Omental fat pad (tissue), 4 donors: ENCODE results near the gene ARHGAP26. TPM values are rescaled to one million over a fixed set of nuclear protein-coding genes. Genes with fewer than 3 reads are reported as not detected.

Experiments
- ATAC-seq: fragments of 150-250 bp; one replicate; pipeline ENCODE4 v1.9.1; 2016; ENCODE audit warnings: mild to moderate bottlenecking, moderate library complexity; ENCODE audit not compliant: low FRiP score
- DNase-seq: peaks from one replicate; pipeline ENCODE4 v3.0.0-alpha.2; 2019; ENCODE audit warnings: low spot score
- total RNA-seq, 4 donors: library from RNA; depleted of rRNA; stranded (reverse); fragments of >200 nt; gene quantifications; one replicate each; pipeline ENCODE4 v1.1.0, GENCODE V29; 2016
- TF ChIP-seq, protein P1 (sequence below), 3 donors: fragments of 450-650 bp; IDR thresholded peaks; one replicate each; pipeline ENCODE4 v1.5.1; 2016 to 2017; ENCODE audit warnings: antibody characterized with exemption in 3 of 3, mild to moderate bottlenecking in 3 of 3, moderate library complexity in 2 of 3

The ARHGAP26 gene
- total RNA-seq, 4 donors from 2014 or later = 40.4 to 134 (median 63.6) TPM

GRCh38 chr5:142772446-142773293 is 2.5 kb downstream of the ARHGAP26 start:
- DNase-seq (no peak), ATAC-seq (no peak)
- TF ChIP-seq, protein P1, sequence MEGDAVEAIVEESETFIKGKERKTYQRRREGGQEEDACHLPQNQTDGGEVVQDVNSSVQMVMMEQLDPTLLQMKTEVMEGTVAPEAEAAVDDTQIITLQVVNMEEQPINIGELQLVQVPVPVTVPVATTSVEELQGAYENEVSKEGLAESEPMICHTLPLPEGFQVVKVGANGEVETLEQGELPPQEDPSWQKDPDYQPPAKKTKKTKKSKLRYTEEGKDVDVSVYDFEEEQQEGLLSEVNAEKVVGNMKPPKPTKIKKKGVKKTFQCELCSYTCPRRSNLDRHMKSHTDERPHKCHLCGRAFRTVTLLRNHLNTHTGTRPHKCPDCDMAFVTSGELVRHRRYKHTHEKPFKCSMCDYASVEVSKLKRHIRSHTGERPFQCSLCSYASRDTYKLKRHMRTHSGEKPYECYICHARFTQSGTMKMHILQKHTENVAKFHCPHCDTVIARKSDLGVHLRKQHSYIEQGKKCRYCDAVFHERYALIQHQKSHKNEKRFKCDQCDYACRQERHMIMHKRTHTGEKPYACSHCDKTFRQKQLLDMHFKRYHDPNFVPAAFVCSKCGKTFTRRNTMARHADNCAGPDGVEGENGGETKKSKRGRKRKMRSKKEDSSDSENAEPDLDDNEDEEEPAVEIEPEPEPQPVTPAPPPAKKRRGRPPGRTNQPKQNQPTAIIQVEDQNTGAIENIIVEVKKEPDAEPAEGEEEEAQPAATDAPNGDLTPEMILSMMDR (IDR thresholded peaks at IDR 0.05) = no peak

DNA sequence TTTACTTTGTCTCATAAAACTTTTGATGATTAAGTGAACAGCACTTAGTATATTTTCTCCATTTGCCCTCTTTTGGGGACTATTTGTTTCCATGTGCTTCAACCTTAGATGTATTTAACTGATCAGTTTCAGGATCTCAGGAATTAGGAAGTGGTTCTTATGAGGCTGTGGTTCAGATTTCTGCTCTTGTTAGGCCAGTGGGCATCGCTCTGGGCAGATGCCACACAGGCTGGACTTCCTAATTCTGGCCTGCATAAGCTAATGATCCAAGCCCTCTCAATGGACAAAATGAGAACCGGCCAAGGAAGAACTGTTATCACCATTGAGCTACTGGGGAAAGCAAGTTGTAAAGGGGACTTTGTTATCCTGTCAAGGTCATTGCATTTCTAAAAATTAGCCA is 6.9 kb downstream of the ARHGAP26 start:
- no peak for DNase-seq
- TF ChIP-seq, protein P1 (IDR thresholded peaks at IDR 0.05) = no peak
- ATAC-seq = no peak

- no peak for DNase-seq
- TF ChIP-seq, protein P1 (IDR thresholded peaks at IDR 0.05) = no peak
- ATAC-seq = no peak
These were observed 7.7 kb downstream of the ARHGAP26 start for GRCh38 chr5:142777850-142778249.

DNA sequence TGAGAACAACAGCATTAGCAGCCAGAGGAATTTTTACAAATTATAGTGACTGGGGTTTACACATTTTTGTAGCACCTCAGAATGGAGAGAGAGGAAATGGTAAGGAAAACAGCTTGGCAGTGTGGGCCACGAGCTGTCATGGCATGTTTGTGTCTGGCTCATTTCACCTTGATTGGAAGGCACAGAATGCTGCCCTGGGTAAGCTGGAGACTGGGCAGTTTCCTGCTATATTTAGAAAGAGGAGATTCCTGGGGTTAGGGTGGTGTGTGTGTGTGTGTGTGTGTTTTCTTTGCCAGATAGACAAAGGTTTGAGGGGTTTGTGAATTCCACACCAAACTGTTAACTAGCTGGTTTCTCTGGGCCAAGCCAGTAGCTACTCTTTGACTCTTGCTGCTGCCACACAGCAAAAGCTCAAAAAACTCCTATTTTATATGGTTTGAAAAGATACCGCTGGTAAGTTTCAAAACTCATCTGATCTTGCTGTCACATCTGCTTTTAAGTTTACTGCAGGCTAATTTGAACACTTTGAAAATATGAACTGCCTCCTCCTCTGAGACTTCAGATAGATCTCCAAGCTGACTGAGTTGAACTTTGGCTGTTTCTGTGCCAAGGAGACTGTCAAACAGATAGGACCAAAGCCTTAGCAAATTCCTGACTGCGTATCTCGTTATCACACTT is 9.1 kb downstream of the ARHGAP26 start:
- DNase-seq (no peak), ATAC-seq (no peak)
- TF ChIP-seq, protein P1 (IDR thresholded peaks at IDR 0.05) = no peak

DNA sequence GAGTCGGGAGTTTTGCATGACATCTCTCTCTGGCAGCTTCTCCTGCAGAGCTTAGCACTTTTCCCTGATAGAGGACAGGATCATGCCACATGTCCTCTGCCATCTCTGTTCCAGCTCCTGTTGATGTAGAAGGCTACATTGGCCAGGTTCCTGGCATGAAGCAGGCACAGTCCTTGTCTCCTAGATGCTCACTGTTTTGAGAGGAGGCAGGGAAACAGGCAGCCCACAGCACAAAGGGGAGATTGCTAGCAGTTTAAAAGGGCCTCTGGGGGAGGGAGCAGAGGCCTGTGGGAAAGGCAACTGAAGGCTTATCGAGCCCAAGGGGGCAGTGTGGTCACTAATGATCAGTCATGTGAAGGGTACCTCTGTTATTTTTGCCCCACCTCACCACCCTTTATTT is 10.7 kb downstream of the ARHGAP26 start:
- DNase-seq (no peak), ATAC-seq (no peak)
- TF ChIP-seq, protein P1 (IDR thresholded peaks at IDR 0.05) = no peak

- ATAC-seq = no peak
These were observed 12.9 kb downstream of the ARHGAP26 start for GRCh38 chr5:142782976-142783530.

More at GRCh38 chr5:142782976-142783530, 12.9 kb downstream of the ARHGAP26 start:
- DNase-seq = no peak
- TF ChIP-seq, protein P1 (IDR thresholded peaks at IDR 0.05) = no peak
